HFF-Myc (cell line): ENCODE measurements around the gene TGM4.
"Not testable (repeated sequence)": the region's sequence is repeated elsewhere in the genome, so short reads cannot be mapped to it uniquely, and the experiment has no call there.

Source experiments
- DNase-seq: peaks from one replicate; pipeline ENCODE4 v3.0.0-alpha.2; 2011; ENCODE audit warnings: low read depth; ENCODE audit errors: extremely low read depth
- H3K4me3 ChIP-seq: replicated peaks from 2 replicates; pipeline ENCODE4 v1.5.1; 2011; ENCODE audit warnings: low read depth, mild to moderate bottlenecking, control low read depth, low read length
- CTCF ChIP-seq: IDR thresholded peaks from 2 replicates; pipeline ENCODE4 v1.5.1; 2012; ENCODE audit warnings: mild to moderate bottlenecking, low read depth, low read length, control low read depth; ENCODE audit errors: missing control alignments

The TGM4 gene

GRCh38 chr3:44931791-44932190 lies 57.4 kb downstream of the TGM4 start:
- TF ChIP-seq CTCF: no peak
- no peak overlapping the region for H3K4me3 ChIP-seq
- no peak for DNase-seq

- no peak for DNase-seq
- no peak overlapping the region for H3K4me3 ChIP-seq
- TF ChIP-seq CTCF: no peak
Measured at GRCh38 chr3:44932271-44932670, 57.9 kb downstream of the TGM4 start.

GRCh38 chr3:44932986-44933944 lies 58.9 kb downstream of the TGM4 start:
- no peak for DNase-seq
- no peak overlapping the region for H3K4me3 ChIP-seq
- no peak for TF ChIP-seq CTCF

GRCh38 chr3:44939581-44940036 lies 65.2 kb downstream of the TGM4 start:
- H3K4me3 ChIP-seq: no peak overlapping the region
- TF ChIP-seq CTCF: no peak
- DNase-seq: no peak

- no peak for TF ChIP-seq CTCF
- peak; percentile 14 for DNase-seq
- H3K4me3 ChIP-seq: no peak overlapping the region
Measured at GRCh38 chr3:44942202-44942921, 68.0 kb downstream of the TGM4 start.

GRCh38 chr3:44948239-44948638 lies 73.8 kb downstream of the TGM4 start:
- no peak overlapping the region for H3K4me3 ChIP-seq
- TF ChIP-seq CTCF: no peak
- DNase-seq: no peak

- not testable (repeated sequence) for DNase-seq, H3K4me3 ChIP-seq
Measured at GRCh38 chr3:44949770-44950169, 75.4 kb downstream of the TGM4 start.
